Inflammatory macrophage treated with lipopolysaccharide for 1 hour (primary cell): ENCODE measurements around the gene ACP4.
A peak's percentile ranks its signal among the peaks of the same experiment; 100 is the strongest.
"Not testable (repeated sequence)": the region's sequence is repeated elsewhere in the genome, so short reads cannot be mapped to it uniquely, and the experiment has no call there.

ENCODE experiments used
- DNase-seq, 2 donors: peaks; one replicate each; pipeline ENCODE4 v3.0.0-alpha.2; 2020 to 2022

Gene ACP4

GRCh38 chr19:50777261-50777660 is 13.0 kb upstream of the ACP4 start:
- DNase-seq, result no peak

GRCh38 chr19:50777830-50778303 is 12.3 kb upstream of the ACP4 start:
- DNase-seq, result peak; percentile 36 to 54

GRCh38 chr19:50778906-50779430 is 11.2 kb upstream of the ACP4 start:
- no peak for DNase-seq

GRCh38 chr19:50779504-50780457 is 10.4 kb upstream of the ACP4 start:
- DNase-seq, result no peak

GRCh38 chr19:50780753-50781435 is 9.3 kb upstream of the ACP4 start:
- DNase-seq, result no peak

GRCh38 chr19:50783848-50784152 is 6.4 kb upstream of the ACP4 start:
- DNase-seq, result not testable (repeated sequence)

- DNase-seq, result no peak
Observed at GRCh38 chr19:50784710-50785109, 5.5 kb upstream of the ACP4 start.

GRCh38 chr19:50785329-50785728 is 4.9 kb upstream of the ACP4 start:
- no peak for DNase-seq

- no peak for DNase-seq
Observed at GRCh38 chr19:50790922-50791467, 780 bp downstream of the ACP4 start.

- no peak for DNase-seq
Observed at GRCh38 chr19:50791594-50792271, 1.5 kb downstream of the ACP4 start.

- no peak for DNase-seq
Observed at GRCh38 chr19:50792272-50793250, 2.3 kb downstream of the ACP4 start.

- DNase-seq, result no peak
Observed at GRCh38 chr19:50793558-50794065, 3.4 kb downstream of the ACP4 start.

- DNase-seq, result no peak
Observed at GRCh38 chr19:50794074-50794875, 4.1 kb downstream of the ACP4 start.

- DNase-seq, result no peak
Observed at GRCh38 chr19:50794876-50795663, 4.9 kb downstream of the ACP4 start.

- DNase-seq, result no peak
Observed at GRCh38 chr19:50795664-50796073, 5.5 kb downstream of the ACP4 start.

GRCh38 chr19:50796128-50796633 is 6.0 kb downstream of the ACP4 start:
- DNase-seq, result no peak

GRCh38 chr19:50796634-50797428 is 6.6 kb downstream of the ACP4 start:
- DNase-seq, result no peak

GRCh38 chr19:50797429-50797780 is 7.2 kb downstream of the ACP4 start:
- no peak for DNase-seq
